Measurements from ENCODE around the gene ITFG1.
"Not testable (repeated sequence)": the region's sequence is repeated elsewhere in the genome, so short reads cannot be mapped to it uniquely, and the experiment has no call there.

Gene ITFG1

DNA sequence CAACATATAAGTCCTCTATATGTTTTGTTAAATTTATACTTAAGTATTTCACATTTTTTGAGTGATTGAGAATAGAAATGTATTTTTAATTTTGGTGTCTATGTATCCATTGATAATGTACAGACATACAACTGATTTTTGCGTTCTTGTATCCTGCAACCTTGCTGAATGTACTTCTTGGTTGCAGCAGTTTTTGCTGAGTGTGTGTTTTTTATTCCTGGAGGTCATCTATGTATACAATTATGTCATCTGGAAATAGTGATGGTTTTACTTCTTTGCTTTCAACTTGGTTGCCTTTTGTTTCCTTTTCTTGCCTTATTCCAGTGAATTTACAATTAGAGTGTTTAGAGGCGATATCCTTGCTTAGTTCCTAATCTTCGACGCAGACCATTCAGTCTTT, 249.6 kb downstream of the ITFG1 start:
- TF ChIP-seq, protein P1, sequence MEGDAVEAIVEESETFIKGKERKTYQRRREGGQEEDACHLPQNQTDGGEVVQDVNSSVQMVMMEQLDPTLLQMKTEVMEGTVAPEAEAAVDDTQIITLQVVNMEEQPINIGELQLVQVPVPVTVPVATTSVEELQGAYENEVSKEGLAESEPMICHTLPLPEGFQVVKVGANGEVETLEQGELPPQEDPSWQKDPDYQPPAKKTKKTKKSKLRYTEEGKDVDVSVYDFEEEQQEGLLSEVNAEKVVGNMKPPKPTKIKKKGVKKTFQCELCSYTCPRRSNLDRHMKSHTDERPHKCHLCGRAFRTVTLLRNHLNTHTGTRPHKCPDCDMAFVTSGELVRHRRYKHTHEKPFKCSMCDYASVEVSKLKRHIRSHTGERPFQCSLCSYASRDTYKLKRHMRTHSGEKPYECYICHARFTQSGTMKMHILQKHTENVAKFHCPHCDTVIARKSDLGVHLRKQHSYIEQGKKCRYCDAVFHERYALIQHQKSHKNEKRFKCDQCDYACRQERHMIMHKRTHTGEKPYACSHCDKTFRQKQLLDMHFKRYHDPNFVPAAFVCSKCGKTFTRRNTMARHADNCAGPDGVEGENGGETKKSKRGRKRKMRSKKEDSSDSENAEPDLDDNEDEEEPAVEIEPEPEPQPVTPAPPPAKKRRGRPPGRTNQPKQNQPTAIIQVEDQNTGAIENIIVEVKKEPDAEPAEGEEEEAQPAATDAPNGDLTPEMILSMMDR (conservative IDR thresholded peaks at IDR 0.05) = no peak
- no peak overlapping the region for H3K27ac ChIP-seq

DNA sequence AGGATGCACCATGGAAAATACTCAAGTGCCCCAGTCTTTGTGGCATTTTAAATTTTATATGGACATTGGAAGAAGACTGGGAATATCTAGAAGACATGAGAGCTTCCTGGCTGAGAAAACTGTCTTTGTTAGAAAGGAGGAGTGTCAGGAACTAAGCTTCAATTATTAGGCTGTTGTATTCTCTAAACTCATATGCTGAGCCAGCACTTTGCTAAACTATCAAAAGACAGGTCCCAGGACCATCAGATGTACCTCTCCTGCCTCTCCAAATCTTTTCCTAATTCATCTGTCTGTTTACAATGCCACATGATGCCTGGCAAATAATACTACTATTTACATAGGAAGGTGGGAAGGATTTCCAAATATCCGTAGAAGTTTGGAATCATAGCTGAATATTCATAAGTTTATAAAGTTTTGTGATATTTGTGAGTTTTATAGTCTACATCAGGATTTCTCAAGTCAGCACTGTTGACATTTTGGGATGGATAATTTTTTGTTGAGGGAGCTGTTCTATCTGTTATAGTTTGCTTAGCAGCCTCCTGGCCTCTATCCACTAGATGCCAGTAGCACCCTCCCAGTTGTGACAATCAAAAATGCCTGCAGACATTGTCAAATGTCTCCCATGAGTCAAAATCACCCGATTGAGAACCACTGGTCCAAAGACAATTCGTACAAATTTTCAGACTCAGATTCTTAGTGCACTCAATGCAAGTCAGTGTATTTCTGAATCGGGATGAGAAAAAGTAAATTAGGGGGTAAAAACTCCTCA, 255.9 kb downstream of the ITFG1 start:
- no peak overlapping the region for H3K27ac ChIP-seq
- TF ChIP-seq, protein P1 (conservative IDR thresholded peaks at IDR 0.05) = peak; percentile 40

DNA sequence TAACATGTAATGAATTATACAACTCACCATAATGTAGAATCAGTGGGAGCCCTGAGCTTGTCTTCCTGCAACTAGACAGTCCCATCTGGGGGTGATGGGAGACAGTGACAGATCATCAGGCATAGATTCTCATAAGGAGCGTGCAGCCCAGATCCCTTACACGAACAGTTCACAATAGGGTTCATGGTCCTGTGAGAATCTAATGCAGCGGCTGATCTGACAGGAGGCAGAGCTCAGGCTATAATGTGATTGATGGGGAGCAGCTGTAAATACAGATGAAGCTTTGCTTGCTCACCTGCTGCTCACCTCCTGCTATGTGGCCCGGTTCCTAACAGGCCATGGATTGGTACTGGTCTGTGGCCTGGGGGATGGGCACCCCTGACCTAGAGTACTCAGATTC, 257.4 kb downstream of the ITFG1 start:
- H3K27ac ChIP-seq = not testable (repeated sequence)

DNA sequence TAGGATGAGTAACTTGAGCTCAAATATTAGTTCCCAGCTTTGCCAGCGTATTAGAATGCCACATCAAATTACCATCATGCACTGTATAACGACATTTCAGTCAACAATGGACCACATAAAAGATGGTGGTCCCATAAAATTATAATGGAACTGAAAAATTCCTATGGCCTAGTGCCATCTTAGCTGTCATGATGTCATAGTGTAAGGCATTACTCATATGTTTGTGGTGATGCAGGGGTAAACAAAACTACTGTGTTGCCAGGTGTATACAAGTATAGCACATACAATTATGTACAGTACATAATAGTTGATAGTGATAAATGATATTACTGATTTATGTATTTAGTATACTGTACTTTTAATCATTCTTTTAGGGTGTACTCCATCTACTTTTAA, 262.7 kb downstream of the ITFG1 start:
- TF ChIP-seq, protein P1 (conservative IDR thresholded peaks at IDR 0.05) = no peak
- H3K27ac ChIP-seq = no peak overlapping the region

DNA sequence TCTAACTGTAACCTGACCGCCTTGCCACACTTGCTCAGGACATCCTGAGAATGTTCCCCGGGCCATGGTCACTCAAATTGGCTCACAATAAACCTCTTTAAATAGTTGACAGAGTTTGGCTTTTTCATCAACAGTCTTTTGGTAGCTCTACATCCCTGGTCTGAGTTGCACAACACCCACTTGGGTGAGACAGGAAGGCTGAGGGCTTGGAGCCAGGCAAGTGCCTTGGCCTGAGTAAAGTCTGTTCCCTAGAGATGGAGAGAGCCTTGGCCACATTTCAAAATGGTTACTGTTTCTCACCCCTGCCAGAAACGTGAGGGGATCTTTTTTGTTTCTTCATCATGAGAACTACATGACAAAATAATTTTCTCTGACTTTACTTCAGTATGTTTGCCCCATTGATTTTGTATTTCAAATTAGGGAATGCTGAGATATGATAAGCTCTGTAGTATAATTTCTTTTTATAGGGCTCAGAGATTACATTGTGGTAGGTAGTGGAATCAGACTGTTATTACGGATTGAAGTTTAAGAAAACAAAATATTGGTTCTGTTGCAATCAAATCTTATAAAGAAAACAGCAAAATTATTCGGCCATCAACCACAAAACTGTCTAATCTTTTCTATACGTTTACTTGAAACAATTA, 263.2 kb downstream of the ITFG1 start:
- no peak overlapping the region for H3K27ac ChIP-seq
- TF ChIP-seq, protein P1 (conservative IDR thresholded peaks at IDR 0.05) = no peak

DNA sequence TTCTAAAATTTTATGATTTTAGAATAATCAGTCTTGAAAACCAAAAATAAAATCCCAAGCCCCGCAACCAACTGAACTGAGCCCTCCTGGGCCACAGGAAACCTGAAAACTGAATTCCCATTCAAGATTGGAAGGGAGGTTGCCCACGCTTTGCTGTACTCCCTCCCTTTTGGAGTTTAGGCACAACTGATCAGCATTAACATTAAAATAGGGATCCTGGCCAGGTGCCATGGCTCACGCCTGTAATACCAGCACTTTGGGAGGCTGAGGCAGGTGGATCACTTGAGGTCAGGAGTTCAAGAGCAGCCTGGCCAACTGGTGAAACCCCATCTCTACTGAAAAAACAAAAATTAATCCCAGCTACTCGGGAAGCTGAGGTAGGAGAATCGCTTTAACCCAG, 264.4 kb downstream of the ITFG1 start:
- TF ChIP-seq, protein P1 (conservative IDR thresholded peaks at IDR 0.05) = no peak
- H3K27ac ChIP-seq = no peak overlapping the region

DNA sequence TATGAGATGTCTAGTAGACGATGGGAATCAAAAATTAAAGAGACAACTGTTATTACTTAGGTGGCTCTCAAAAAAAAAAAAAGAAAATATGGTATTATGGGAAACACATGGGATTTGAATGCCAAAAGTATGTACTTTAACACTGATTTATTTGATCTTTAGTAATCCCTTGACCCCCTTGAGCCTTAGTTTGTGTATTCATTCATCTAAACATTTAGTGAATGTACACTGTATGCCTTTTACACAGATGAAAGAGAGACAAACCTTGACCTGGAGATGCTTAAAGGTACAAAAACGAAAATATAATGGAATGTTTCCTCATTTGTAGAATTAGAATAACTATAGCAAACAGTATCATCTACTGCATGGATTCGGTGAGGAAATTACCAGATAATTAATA, 278.5 kb downstream of the ITFG1 start:
- H3K27ac ChIP-seq = no peak overlapping the region
- TF ChIP-seq, protein P1 (conservative IDR thresholded peaks at IDR 0.05) = no peak

DNA sequence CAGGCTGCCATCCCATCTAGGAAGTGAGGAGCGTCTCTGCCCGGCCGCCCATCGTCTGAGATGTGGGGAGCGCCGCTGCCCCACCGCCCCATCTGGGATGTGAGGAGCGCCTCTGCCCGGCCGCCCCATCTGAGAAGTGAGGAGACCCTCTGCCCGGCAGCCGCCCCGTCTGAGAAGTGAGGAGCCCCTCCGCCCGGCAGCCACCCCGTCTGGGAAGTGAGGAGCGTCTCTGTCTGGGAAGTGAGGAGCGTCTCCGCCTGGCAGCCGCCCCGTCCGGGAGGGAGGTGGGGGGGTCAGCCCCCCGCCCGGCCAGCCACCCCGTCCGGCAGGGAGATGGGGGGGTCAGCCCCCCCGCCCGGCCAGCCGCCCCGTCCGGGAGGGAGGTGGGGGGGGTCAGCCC, 279.8 kb downstream of the ITFG1 start:
- H3K27ac ChIP-seq = not testable (repeated sequence)

Measured in VCaP (cell line).